AG04449 (cell line): ENCODE data around the gene CYP17A1.
"Not testable (repeated sequence)": the region's sequence is repeated elsewhere in the genome, so short reads cannot be mapped to it uniquely, and the experiment has no call there.

Experiments used
- CTCF ChIA-PET: fragments of 350-600 bp; formaldehyde crosslinking; extraction: SDS; loops from one replicate; lab custom pipeline; 2021; ENCODE audit warnings: antibody characterized with exemption; lab: Yijun Ruan, JAX
- POLR2A ChIA-PET: fragments of 400-600, 350-600 bp; formaldehyde crosslinking; extraction: SDS; loops from one replicate; lab custom pipeline; 2020; ENCODE audit warnings: antibody characterized with exemption, inconsistent platforms; lab: Yijun Ruan, JAX
- DNase-seq: peaks from one replicate; pipeline ENCODE4 v3.0.0-alpha.2; 2010; ENCODE audit warnings: low read depth, low spot score
- H3K4me3 ChIP-seq: 2 replicates; pipeline ENCODE4 v1.5.1; 2011; ENCODE audit warnings: low read depth, mild to moderate bottlenecking, control low read depth, low read length
- CTCF ChIP-seq: IDR thresholded peaks from one replicate; pipeline ENCODE4 v1.5.1; 2011; ENCODE audit warnings: mild to moderate bottlenecking, moderate library complexity, low read length, control low read depth, inconsistent platforms; ENCODE audit not compliant: insufficient read depth; ENCODE audit errors: missing control alignments

The CYP17A1 gene

GRCh38 chr10:102856758-102857424 is 19.7 kb upstream of the CYP17A1 start:
- ChIA-PET CTCF (no interaction called here), POLR2A (no interaction called here)
- no peak for DNase-seq
- TF ChIP-seq CTCF = no peak
- no peak overlapping the region for H3K4me3 ChIP-seq

- peak; percentile 82 for DNase-seq
- H3K4me3 ChIP-seq = not testable (repeated sequence)
- ChIA-PET CTCF (interaction anchor here (0.7 to 1.7 kb wide), 4 partner anchors 18 to 62 kb away, joined by 3 to 10 read pairs (median 4); partner anchors contain the start of genes CNNM2 and CYP17A1), POLR2A (interaction anchor here (1.5 kb wide), 1 partner anchor 13 kb away, joined by 5 read pairs; the partner anchor contains the start of gene AS3MT)
Measured at GRCh38 chr10:102855731-102856436, 18.7 kb upstream of the CYP17A1 start.

- CTCF ChIA-PET = interaction anchor here (1.1 kb wide), 1 partner anchor 18 kb away, joined by 3 read pairs; no protein-coding TSS in a partner anchor
- DNase-seq, POLR2A ChIA-PET, H3K4me3 ChIP-seq: not testable (repeated sequence)
Measured at GRCh38 chr10:102853237-102853636, 16.0 kb upstream of the CYP17A1 start.

GRCh38 chr10:102850025-102850518 is 12.9 kb upstream of the CYP17A1 start:
- DNase-seq = no peak
- POLR2A ChIA-PET = no interaction called here

GRCh38 chr10:102845352-102845902 is 8.2 kb upstream of the CYP17A1 start:
- CTCF ChIA-PET = interaction anchor here (0.6 to 6.4 kb wide), 3 partner anchors 10 to 418 kb away, joined by 4 to 57 read pairs (median 10); partner anchors contain the start of gene CYP17A1
- TF ChIP-seq CTCF = no peak
- no peak for DNase-seq
- H3K4me3 ChIP-seq = no peak overlapping the region
- POLR2A ChIA-PET = no interaction called here

More at GRCh38 chr10:102850025-102850518, 12.9 kb upstream of the CYP17A1 start:
- CTCF ChIA-PET = interaction anchor here (0.7 to 6.4 kb wide), 3 partner anchors 15 to 97 kb away, joined by 4 to 57 read pairs (median 18); partner anchors contain the start of gene CYP17A1
- TF ChIP-seq CTCF = no peak
- no peak overlapping the region for H3K4me3 ChIP-seq

GRCh38 chr10:102844190-102844776 is 7.1 kb upstream of the CYP17A1 start:
- H3K4me3 ChIP-seq, POLR2A ChIA-PET, DNase-seq: not testable (repeated sequence)
- CTCF ChIA-PET = interaction anchor here (1.5 to 6.4 kb wide), 2 partner anchors 9 to 57 kb away, joined by 6 to 57 read pairs; partner anchors contain the start of gene CYP17A1

- H3K4me3 ChIP-seq, DNase-seq: not testable (repeated sequence)
- CTCF ChIA-PET = interaction anchor here (1.5 kb wide), 1 partner anchor 59 kb away, joined by 6 read pairs; no protein-coding TSS in a partner anchor
Measured at GRCh38 chr10:102843139-102843538, 5.9 kb upstream of the CYP17A1 start.

More at GRCh38 chr10:102843139-102843538, 5.9 kb upstream of the CYP17A1 start:
- POLR2A ChIA-PET = not testable (repeated sequence)
